Endothelial cell of umbilical vein (primary cell): ENCODE results near the gene COL23A1. TPM values are rescaled to one million over a fixed set of nuclear protein-coding genes. Genes with fewer than 3 reads are reported as not detected.

ENCODE experiments used
- BruUV-seq: library from RNA; stranded (reverse); fragments of 400-500 nt; replicated peaks from 2 replicates; lab custom pipeline; 2021; lab: Mats Ljungman, UMichigan
- CTCF ChIA-PET: fragments of 300-600, 350-600 bp; sonication (Branson Sonifier 250); formaldehyde crosslinking; loops from one replicate; lab custom pipeline; 2021; ENCODE audit warnings: antibody characterized with exemption, inconsistent platforms; lab: Charles Lee
- POLR2A ChIA-PET: fragments of 300-600, 350-600 bp; sonication (Branson Sonifier 250); formaldehyde crosslinking; loops from one replicate; lab custom pipeline; 2021; ENCODE audit warnings: antibody characterized with exemption, inconsistent platforms; lab: Charles Lee
- DNase-seq: peaks from one replicate; pipeline ENCODE4 v3.0.0-alpha.2; 2011; ENCODE audit warnings: low read depth, low spot score
- FAIRE-seq: peaks from 2 replicates; lab custom pipeline; 2011; peaks lifted over from hg19 to GRCh38; lab: Jason Lieb, UNC
- H2AFZ ChIP-seq: 2 replicates; pipeline ENCODE4 v1.6.0; 2012; ENCODE audit warnings: low read depth, low read length, control low read depth, inconsistent platforms
- H3K27ac ChIP-seq: 2 replicates; pipeline ENCODE4 v1.5.1; 2011; ENCODE audit warnings: low read depth, mild to moderate bottlenecking, control low read depth, low read length, moderate library complexity; ENCODE audit not compliant: insufficient read depth
- H3K27me3 ChIP-seq, 2 experiments: 2 replicates each; pipeline versions ENCODE4 v1.6.0 to v1.6.1; 2011; ENCODE audit warnings: low read length in 2 of 2, mixed read lengths in 1 of 2; ENCODE audit not compliant: control insufficient read depth in 2 of 2, insufficient read depth in 2 of 2
- H3K36me3 ChIP-seq, 2 experiments: 2 replicates in 1 of 2; 3 replicates in 1 of 2; pipeline ENCODE4 v1.5.1; 2011; ENCODE audit warnings: low read length in 2 of 2, mild to moderate bottlenecking in 1 of 2, moderate library complexity in 1 of 2; ENCODE audit not compliant: control insufficient read depth in 2 of 2, insufficient read depth in 2 of 2; ENCODE audit errors: extremely low read depth in 1 of 2
- H3K4me1 ChIP-seq: 3 replicates; pipeline ENCODE4 v1.5.1; 2011; ENCODE audit warnings: mild to moderate bottlenecking, low read length; ENCODE audit not compliant: control insufficient read depth, insufficient read depth; ENCODE audit errors: extremely low read depth
- H3K4me2 ChIP-seq: 2 replicates; pipeline ENCODE4 v1.6.1; 2011; ENCODE audit warnings: low read length, control low read depth, mixed read lengths; ENCODE audit not compliant: insufficient read depth
- H3K4me3 ChIP-seq, 3 experiments: fragments of 200-600 bp in 1 of 3; sonication (generic), shearing (Covaris generic) in 1 of 3; replicated peaks in 1 of 3; 2 replicates each; pipeline ENCODE4 v1.5.1; 2011 to 2016; ENCODE audit warnings: control low read depth in 3 of 3, low read length in 3 of 3, mild to moderate bottlenecking in 2 of 3, inconsistent platforms in 1 of 3, low read depth in 1 of 3, moderate library complexity in 1 of 3; ENCODE audit not compliant: insufficient read depth in 1 of 3
- H3K79me2 ChIP-seq: 2 replicates; pipeline ENCODE4 v1.6.0; 2012; ENCODE audit warnings: low read length, inconsistent platforms; ENCODE audit not compliant: control insufficient read depth, insufficient read depth
- H3K9ac ChIP-seq: replicated peaks from 2 replicates; pipeline ENCODE3; 2011; ENCODE audit warnings: low read length, control low read depth; ENCODE audit not compliant: insufficient read depth; ENCODE audit errors: extremely low read depth
- H3K9me1 ChIP-seq: replicated peaks from 3 replicates; pipeline ENCODE4 v1.6.0; 2011; ENCODE audit warnings: mild to moderate bottlenecking, low read length; ENCODE audit not compliant: control insufficient read depth, insufficient read depth; ENCODE audit errors: extremely low read depth
- H3K9me3 ChIP-seq: replicated peaks from 2 replicates; pipeline ENCODE4 v1.5.1; 2012; ENCODE audit warnings: low read length, inconsistent platforms; ENCODE audit not compliant: control insufficient read depth, insufficient read depth
- H4K20me1 ChIP-seq: replicated peaks from 2 replicates; pipeline ENCODE3; 2011; ENCODE audit warnings: mild to moderate bottlenecking, low read length; ENCODE audit not compliant: control insufficient read depth, insufficient read depth; ENCODE audit errors: extremely low read depth
- EZH2 ChIP-seq: IDR thresholded peaks from 2 replicates; pipeline ENCODE4 v1.6.1; 2012; ENCODE audit warnings: borderline replicate concordance, low read depth, mild to moderate bottlenecking, moderate library complexity, low read length, inconsistent platforms; ENCODE audit not compliant: severe bottlenecking
- FOS ChIP-seq: IDR thresholded peaks from 2 replicates; pipeline ENCODE4 v1.6.1; 2011; ENCODE audit warnings: mild to moderate bottlenecking, low read length, moderate library complexity, borderline replicate concordance; ENCODE audit not compliant: insufficient read depth
- GATA2 ChIP-seq: IDR thresholded peaks from 2 replicates; pipeline ENCODE4 v1.7.0; 2011; ENCODE audit warnings: low read depth, mild to moderate bottlenecking, moderate library complexity, mixed read lengths, low read length; ENCODE audit not compliant: insufficient read length, insufficient read depth
- JUN ChIP-seq: IDR thresholded peaks from 2 replicates; pipeline ENCODE4 v1.6.1; 2011; ENCODE audit warnings: borderline replicate concordance, low read depth; ENCODE audit not compliant: insufficient read length, insufficient read depth
- MYC ChIP-seq: IDR thresholded peaks from one replicate; pipeline ENCODE4 v1.6.1; 2011; ENCODE audit warnings: mild to moderate bottlenecking, low read depth, low read length
- POLR2A ChIP-seq: IDR thresholded peaks from 2 replicates; pipeline ENCODE4 v1.6.1; 2012; ENCODE audit warnings: low read depth, mild to moderate bottlenecking, control low read depth, low read length
- POLR2AphosphoS5 ChIP-seq: IDR thresholded peaks from 2 replicates; pipeline ENCODE4 v1.6.1; 2012; ENCODE audit warnings: low read depth, mild to moderate bottlenecking, control low read depth, low read length, moderate library complexity; ENCODE audit not compliant: insufficient read depth
- dilution Hi-C: fragments of 300-500 bp; cut with MboI; formaldehyde crosslinking; loops from one replicate; pipeline ENCODE4 v1.15.0; 2019; ENCODE audit warnings: low sequenced_read_pairs; ENCODE audit not compliant: extremely low pct_ligation_motif_present
- intact Hi-C: fragments of 100-400 bp; cut with micrococcal nuclease; formaldehyde crosslinking; loops from one replicate; pipeline ENCODE4 v1.10.0; 2022
- polyA plus RNA-seq, 4 experiments: library from polyadenylated mRNA; depleted of rRNA in 3 of 4; stranded (reverse) in 3 of 4; unstranded in 1 of 4; fragments of >200 nt; gene quantifications; 2 replicates each; pipeline versions ENCODE4 v1.2.1 to v1.2.3, GENCODE V29; 2011 to 2012; ENCODE audit warnings: missing spikeins in 1 of 4
- total RNA-seq: library from RNA; stranded (reverse); gene quantifications from 2 replicates; pipeline ENCODE4 v1.2.3, GENCODE V29; 2021
- TF ChIP-seq, protein P1 (sequence below), 2 donors: IDR thresholded peaks; 1 replicate in 1 of 2; 2 replicates in 1 of 2; pipeline ENCODE4 v1.5.1; 2011; ENCODE audit warnings: low read length in 2 of 2, mild to moderate bottlenecking in 2 of 2, moderate library complexity in 2 of 2, control low read depth in 1 of 2, inconsistent platforms in 1 of 2, low read depth in 1 of 2; ENCODE audit not compliant: insufficient read depth in 1 of 2; ENCODE audit errors: extremely low read depth in 1 of 2
- TF ChIP-seq, protein P2 (sequence below): IDR thresholded peaks from 2 replicates; pipeline ENCODE4 v1.6.1; 2011; ENCODE audit not compliant: insufficient read depth, insufficient read length

COL23A1 gene
- total and polyA plus RNA-seq, 2 donors (not counting 3 experiments of a cell fraction or from before 2014, with no cell fraction given), result not detected

- Histone ChIP-seq H3K9me1 (no peaks in the 10 kb centered on the region), H3K27ac (no peak overlapping the region), H3K79me2 (no peaks in the 10 kb centered on the region), H3K27me3 (no peaks in the 10 kb centered on the region), H4K20me1 (no peaks in the 10 kb centered on the region), H3K9me3 (no peaks in the 10 kb centered on the region), H3K4me2 (no peak overlapping the region), H3K9ac (no peak overlapping the region), H2AFZ (no peak overlapping the region), H3K4me1 (no peaks in the 10 kb centered on the region), H3K4me3 (no peak overlapping the region), H3K36me3 (no peaks in the 10 kb centered on the region)
- BruUV-seq, result no TSS peak
- no peak for DNase-seq
- CTCF ChIA-PET, result no interaction called here
- FAIRE-seq, result no peak
- TF ChIP-seq GATA2 (no peak), POLR2AphosphoS5 (no peak), JUN (no peak), MYC (no peak), EZH2 (no peak), POLR2A (no peak), FOS (no peak)
- TF ChIP-seq, protein P1, sequence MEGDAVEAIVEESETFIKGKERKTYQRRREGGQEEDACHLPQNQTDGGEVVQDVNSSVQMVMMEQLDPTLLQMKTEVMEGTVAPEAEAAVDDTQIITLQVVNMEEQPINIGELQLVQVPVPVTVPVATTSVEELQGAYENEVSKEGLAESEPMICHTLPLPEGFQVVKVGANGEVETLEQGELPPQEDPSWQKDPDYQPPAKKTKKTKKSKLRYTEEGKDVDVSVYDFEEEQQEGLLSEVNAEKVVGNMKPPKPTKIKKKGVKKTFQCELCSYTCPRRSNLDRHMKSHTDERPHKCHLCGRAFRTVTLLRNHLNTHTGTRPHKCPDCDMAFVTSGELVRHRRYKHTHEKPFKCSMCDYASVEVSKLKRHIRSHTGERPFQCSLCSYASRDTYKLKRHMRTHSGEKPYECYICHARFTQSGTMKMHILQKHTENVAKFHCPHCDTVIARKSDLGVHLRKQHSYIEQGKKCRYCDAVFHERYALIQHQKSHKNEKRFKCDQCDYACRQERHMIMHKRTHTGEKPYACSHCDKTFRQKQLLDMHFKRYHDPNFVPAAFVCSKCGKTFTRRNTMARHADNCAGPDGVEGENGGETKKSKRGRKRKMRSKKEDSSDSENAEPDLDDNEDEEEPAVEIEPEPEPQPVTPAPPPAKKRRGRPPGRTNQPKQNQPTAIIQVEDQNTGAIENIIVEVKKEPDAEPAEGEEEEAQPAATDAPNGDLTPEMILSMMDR (IDR thresholded peaks at IDR 0.05; ENCODE audit: extremely low read depth in 1 of 2, insufficient read depth in 1 of 2, low read depth in 1 of 2, low read length in 2 of 2), result no peak
- TF ChIP-seq, protein P2, sequence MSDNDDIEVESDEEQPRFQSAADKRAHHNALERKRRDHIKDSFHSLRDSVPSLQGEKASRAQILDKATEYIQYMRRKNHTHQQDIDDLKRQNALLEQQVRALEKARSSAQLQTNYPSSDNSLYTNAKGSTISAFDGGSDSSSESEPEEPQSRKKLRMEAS, result no peak
- POLR2A ChIA-PET, result no interaction called here
- intact Hi-C loops (no loop called here), dilution Hi-C loops (no loop called here)
Observed at GRCh38 chr5:178486239-178486641, 104.0 kb downstream of the COL23A1 start.
